Measurements from ENCODE around the gene PCNX3. TPM values are rescaled to one million over a fixed set of nuclear protein-coding genes. Genes with fewer than 3 reads are reported as not detected.
A peak's percentile ranks its signal among the peaks of the same experiment; 100 is the strongest.

PCNX3 gene
- total and polyA plus RNA-seq, 7 experiments from 2014 or later: 2.2 to 64.9 (median 54.9) TPM

- Mint-ChIP-seq H3K4me1 (peaks cover 32 to 45% (median 36%) of the 10 kb centered on the region in 7 donors), H3K27me3 (no peaks in the 10 kb centered on the region), H3K36me3 (peaks cover 0 to 26% (median 12%) of the 10 kb centered on the region in 5 donors), H3K9me3 (peaks cover 0 to 9% (median 0%) of the 10 kb centered on the region in 11 donors), H3K27ac (peak overlapping the region; percentile 23 to 98 (median 97)), H3K4me3 (peak overlapping the region in 1 of 10 donors; percentile 70)
- H3K9me3 ChIP-seq (ENCODE audit: control insufficient read depth in 2 of 3, low read length in 3 of 3): no peaks in the 10 kb centered on the region
- ChIA-PET POLR2A (interaction anchor here (1.3 to 11.6 kb wide), 5 partner anchors 11 to 36 kb away, joined by 3 to 227 read pairs (median 52); partner anchors contain the start of genes MAP3K11, PCNX3, RELA and SIPA1), CTCF (interaction anchor here (0.7 to 1.3 kb wide), 2 partner anchors 283 to 394 kb away, joined by 3 read pairs; no protein-coding TSS in a partner anchor)
- DNase-seq (no peak), ATAC-seq (no peak)
- intact Hi-C loops (cut with micrococcal nuclease): loop anchor here in 1 of 2 donors (5.0 kb wide), 2 partner anchors 182 to 402 kb away; partner anchors contain the start of genes SF3B2 and SNX32
- peak overlapping the region; percentile 98 for H3K27ac ChIP-seq (ENCODE audit: low read depth, low read length)
- H3K36me3 ChIP-seq (ENCODE audit: control insufficient read depth in 2 of 3, insufficient read depth in 3 of 3, low read length in 3 of 3): peaks cover 19 to 72% (median 30%) of the 10 kb centered on the region in 3 experiments
- no peaks in the 10 kb centered on the region for H3K27me3 ChIP-seq (ENCODE audit: control insufficient read depth in 2 of 2, insufficient read depth in 2 of 2, low read length in 2 of 2)
- H3K4me1 ChIP-seq (ENCODE audit: control insufficient read depth in 2 of 2, insufficient read depth in 2 of 2, low read length in 2 of 2): peaks cover 25% of the 10 kb centered on the region in 2 donors
- H3K4me3 ChIP-seq (ENCODE audit: low read length): no peak overlapping the region
Observed at GRCh38 chr11:65650547-65651338, 35.2 kb downstream of the PCNX3 start.

GRCh38 chr11:65651339-65651588 is 35.7 kb downstream of the PCNX3 start:
- peaks cover 2 to 28% (median 13%) of the 10 kb centered on the region in 5 donors for H3K36me3 Mint-ChIP-seq
- H3K27me3 Mint-ChIP-seq: no peaks in the 10 kb centered on the region
- H3K36me3 ChIP-seq (ENCODE audit: control insufficient read depth in 2 of 3, insufficient read depth in 3 of 3, low read length in 3 of 3): peaks cover 19 to 72% (median 29%) of the 10 kb centered on the region in 3 experiments
- DNase-seq: no peak
- H3K4me1 ChIP-seq (ENCODE audit: control insufficient read depth in 2 of 2, insufficient read depth in 2 of 2, low read length in 2 of 2): peaks cover 25% of the 10 kb centered on the region in 2 donors
- no peaks in the 10 kb centered on the region for H3K27me3 ChIP-seq (ENCODE audit: control insufficient read depth in 2 of 2, insufficient read depth in 2 of 2, low read length in 2 of 2)
- H3K9me3 Mint-ChIP-seq: peaks cover 0 to 9% (median 0%) of the 10 kb centered on the region in 11 donors
- no peak for ATAC-seq
- H3K4me3 Mint-ChIP-seq: peak overlapping the region; percentile 70 to 94 (median 82)
- no peak overlapping the region for H3K4me3 ChIP-seq (ENCODE audit: low read length)
- CTCF ChIA-PET: interaction anchor here (0.7 to 1.3 kb wide), 2 partner anchors 284 to 394 kb away, joined by 3 read pairs; no protein-coding TSS in a partner anchor
- H3K9me3 ChIP-seq (ENCODE audit: control insufficient read depth in 2 of 3, low read length in 3 of 3): no peaks in the 10 kb centered on the region
- peaks cover 34 to 51% (median 40%) of the 10 kb centered on the region in 7 donors for H3K4me1 Mint-ChIP-seq
- H3K27ac Mint-ChIP-seq: peak overlapping the region; percentile 23 to 98 (median 97)
- H3K27ac ChIP-seq (ENCODE audit: low read depth, low read length): peak overlapping the region; percentile 98
- intact Hi-C loops (cut with micrococcal nuclease): loop anchor here in 1 of 2 donors (5.0 kb wide), 2 partner anchors 181 to 401 kb away; partner anchors contain the start of genes SF3B2 and SNX32
- POLR2A ChIA-PET: interaction anchor here (0.6 to 11.6 kb wide), 8 partner anchors 11 to 1418 kb away, joined by 3 to 227 read pairs (median 16); partner anchors contain the start of genes MAP3K11, PCNX3, RELA and SIPA1

GRCh38 chr11:65651589-65652510 is 36.3 kb downstream of the PCNX3 start:
- Mint-ChIP-seq H3K9me3 (peaks cover 0 to 9% (median 0%) of the 10 kb centered on the region in 11 donors), H3K27me3 (no peaks in the 10 kb centered on the region), H3K27ac (peak overlapping the region; percentile 23 to 98 (median 97)), H3K4me3 (peak overlapping the region; percentile 70 to 94 (median 82)), H3K36me3 (peaks cover 4 to 33% (median 16%) of the 10 kb centered on the region in 5 donors), H3K4me1 (peaks cover 34 to 54% (median 43%) of the 10 kb centered on the region in 7 donors)
- H3K4me1 ChIP-seq (ENCODE audit: control insufficient read depth in 2 of 2, insufficient read depth in 2 of 2, low read length in 2 of 2): peaks cover 25% of the 10 kb centered on the region in 2 donors
- ChIA-PET POLR2A (interaction anchor here (0.6 to 11.6 kb wide), 22 partner anchors 10 to 1419 kb away, joined by 3 to 227 read pairs (median 5); partner anchors contain the start of genes CCDC85B, KAT5, KCNK7 and MALAT1), CTCF (interaction anchor here (0.6 to 1.5 kb wide), 5 partner anchors 9 to 393 kb away, joined by 3 to 4 read pairs (median 3); no protein-coding TSS in a partner anchor)
- H3K27me3 ChIP-seq (ENCODE audit: control insufficient read depth in 2 of 2, insufficient read depth in 2 of 2, low read length in 2 of 2): no peaks in the 10 kb centered on the region
- intact Hi-C loops (cut with micrococcal nuclease): loop anchor here (1.0 to 5.0 kb wide), 11 partner anchors 14 to 400 kb away; partner anchors contain the start of genes PCNX3 (in 2 of the 2), SIPA1 (in 2 of the 2), CFL1 (in 1 of the 2) and KAT5 (in 1 of the 2)
- H3K9me3 ChIP-seq (ENCODE audit: control insufficient read depth in 2 of 3, low read length in 3 of 3): no peaks in the 10 kb centered on the region
- H3K36me3 ChIP-seq (ENCODE audit: control insufficient read depth in 2 of 3, insufficient read depth in 3 of 3, low read length in 3 of 3): peaks cover 19 to 72% (median 29%) of the 10 kb centered on the region in 3 experiments
- ATAC-seq: no peak
- peak in 1 of 9 donors; percentile 42 for DNase-seq
- peak overlapping the region; percentile 58 for H3K4me3 ChIP-seq (ENCODE audit: low read length)
- peak overlapping the region; percentile 98 for H3K27ac ChIP-seq (ENCODE audit: low read depth, low read length)

GRCh38 chr11:65652511-65653228 is 37.1 kb downstream of the PCNX3 start:
- no peaks in the 10 kb centered on the region for H3K27me3 Mint-ChIP-seq
- H3K4me1 Mint-ChIP-seq: peaks cover 36 to 59% (median 51%) of the 10 kb centered on the region in 7 donors
- peaks cover 25% of the 10 kb centered on the region in 2 donors for H3K4me1 ChIP-seq (ENCODE audit: control insufficient read depth in 2 of 2, insufficient read depth in 2 of 2, low read length in 2 of 2)
- no peaks in the 10 kb centered on the region for H3K9me3 ChIP-seq (ENCODE audit: control insufficient read depth in 2 of 3, low read length in 3 of 3)
- peaks cover 12 to 40% (median 22%) of the 10 kb centered on the region in 5 donors for H3K36me3 Mint-ChIP-seq
- no peaks in the 10 kb centered on the region for H3K27me3 ChIP-seq (ENCODE audit: control insufficient read depth in 2 of 2, insufficient read depth in 2 of 2, low read length in 2 of 2)
- intact Hi-C loops (cut with micrococcal nuclease): loop anchor here (1.0 to 5.0 kb wide), 13 partner anchors 10 to 400 kb away; partner anchors contain the start of genes PCNX3 (in 2 of the 2), SIPA1 (in 2 of the 2), CFL1 (in 1 of the 2) and KAT5 (in 1 of the 2)
- peak; percentile 91 to 99 (median 95) for DNase-seq
- H3K9me3 Mint-ChIP-seq: peaks cover 0 to 9% (median 0%) of the 10 kb centered on the region in 11 donors
- ATAC-seq: peak; percentile 92
- peak overlapping the region; percentile 58 for H3K4me3 ChIP-seq (ENCODE audit: low read length)
- ChIA-PET CTCF (interaction anchor here (0.6 to 1.5 kb wide), 5 partner anchors 8 to 57 kb away, joined by 3 to 5 read pairs (median 3); no protein-coding TSS in a partner anchor), POLR2A (interaction anchor here (0.6 to 11.6 kb wide), 28 partner anchors 9 to 917 kb away, joined by 3 to 227 read pairs (median 4); partner anchors contain the start of genes CCDC85B, CFL1, FAM89B and KAT5)
- H3K4me3 Mint-ChIP-seq: peak overlapping the region; percentile 70 to 95 (median 90)
- peaks cover 25 to 75% (median 37%) of the 10 kb centered on the region in 3 experiments for H3K36me3 ChIP-seq (ENCODE audit: control insufficient read depth in 2 of 3, insufficient read depth in 3 of 3, low read length in 3 of 3)
- peak overlapping the region; percentile 98 for H3K27ac ChIP-seq (ENCODE audit: low read depth, low read length)
- peak overlapping the region; percentile 90 to 99 (median 98) for H3K27ac Mint-ChIP-seq
